ENCODE measurements around the gene PLLP.

The PLLP gene

DNA sequence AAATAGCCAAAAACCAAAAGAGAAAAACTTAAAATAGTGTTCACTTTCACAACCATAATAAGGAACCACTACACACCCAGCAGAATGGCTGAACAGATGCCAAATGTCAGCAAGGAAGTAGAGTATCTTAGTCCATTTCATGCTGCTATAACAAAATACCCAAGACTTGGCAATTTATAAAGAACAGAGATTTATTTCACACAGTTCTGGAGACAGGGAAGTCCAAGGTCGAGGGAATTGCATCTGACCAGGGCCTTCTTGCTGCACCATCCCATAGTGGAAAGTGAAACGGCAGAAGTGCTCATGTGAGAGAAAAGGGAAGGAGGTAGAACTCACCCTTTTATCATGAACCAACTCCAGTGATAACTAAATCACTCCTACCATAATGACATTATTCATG lies 40.3 kb upstream of the PLLP start:
- no peaks in the 10 kb centered on the region for H3K27me3 ChIP-seq (ENCODE audit: insufficient read depth, low read length, poor library complexity)
- no peak overlapping the region for H2AK5ac ChIP-seq (ENCODE audit: low read length)
- no peak overlapping the region for H3K4me2 ChIP-seq (ENCODE audit: low read length)
- H3K23ac ChIP-seq (ENCODE audit: low read length) = no peak overlapping the region
- H3K4me3 ChIP-seq (ENCODE audit: low read length) = no peak overlapping the region
- H3K36me3 ChIP-seq (ENCODE audit: control insufficient read depth, insufficient read depth, low read length) = no peaks in the 10 kb centered on the region
- no CpG with 5 or more reads among the region's 2 CpGs for whole genome bisulfite sequencing (ENCODE audit: extremely low coverage, insufficient coverage, low lambda C conversion rate)
- H2BK15ac ChIP-seq (replicated peaks; ENCODE audit: low read depth) = no peak overlapping the region
- H3K18ac ChIP-seq (ENCODE audit: low read length) = no peak overlapping the region
- H3K4ac ChIP-seq (ENCODE audit: low read depth, low read length) = no peak overlapping the region
- no peak for DNase-seq
- H4K8ac ChIP-seq (ENCODE audit: low read depth, low read length) = no peak overlapping the region
- H3K4me1 ChIP-seq (ENCODE audit: control insufficient read depth, low read depth, low read length) = no peaks in the 10 kb centered on the region
- no peak overlapping the region for H3K56ac ChIP-seq (ENCODE audit: low read length)
- no peaks in the 10 kb centered on the region for H3K79me1 ChIP-seq (ENCODE audit: low read length)
- H3K79me2 ChIP-seq (ENCODE audit: control insufficient read depth, insufficient read depth, low read length) = no peaks in the 10 kb centered on the region
- no peak overlapping the region for H2BK5ac ChIP-seq (ENCODE audit: low read length)
- H4K5ac ChIP-seq (ENCODE audit: low read length) = no peak overlapping the region
- no peak overlapping the region for H2BK120ac ChIP-seq (ENCODE audit: low read depth, low read length)
- no peak overlapping the region for H3K27ac ChIP-seq (ENCODE audit: low read depth, low read length)
- H3K9ac ChIP-seq (ENCODE audit: low read length) = no peak overlapping the region

DNA sequence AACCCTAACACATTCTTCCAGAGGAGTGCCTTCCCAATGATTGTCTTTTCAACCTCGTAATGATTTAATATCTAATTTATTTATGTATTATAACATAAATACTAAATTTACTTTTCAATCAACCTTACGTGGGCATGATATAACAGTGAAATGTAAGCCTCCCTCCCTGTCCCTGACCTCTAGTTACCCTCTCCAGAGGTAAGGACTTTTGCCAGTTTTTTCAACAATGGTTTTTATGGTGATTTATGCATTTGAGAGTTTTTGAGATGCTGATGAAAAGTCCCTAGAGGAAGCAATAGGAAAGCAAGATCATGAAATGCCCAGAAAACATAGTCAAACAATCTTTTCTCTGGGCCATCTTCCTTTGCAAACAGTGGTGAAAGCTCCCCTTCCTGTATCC lies 35.2 kb upstream of the PLLP start:
- no peak overlapping the region for H4K8ac ChIP-seq (ENCODE audit: low read depth, low read length)
- H3K9ac ChIP-seq (ENCODE audit: low read length) = no peak overlapping the region
- no peaks in the 10 kb centered on the region for H3K79me2 ChIP-seq (ENCODE audit: control insufficient read depth, insufficient read depth, low read length)
- no peaks in the 10 kb centered on the region for H3K36me3 ChIP-seq (ENCODE audit: control insufficient read depth, insufficient read depth, low read length)
- no peak overlapping the region for H3K23ac ChIP-seq (ENCODE audit: low read length)
- H2BK5ac ChIP-seq (ENCODE audit: low read length) = no peak overlapping the region
- no peak overlapping the region for H3K4me3 ChIP-seq (ENCODE audit: low read length)
- H3K4me2 ChIP-seq (ENCODE audit: low read length) = no peak overlapping the region
- peaks cover 2% of the 10 kb centered on the region for H3K4me1 ChIP-seq (ENCODE audit: control insufficient read depth, low read depth, low read length)
- no peak overlapping the region for H2BK15ac ChIP-seq (replicated peaks; ENCODE audit: low read depth)
- no peaks in the 10 kb centered on the region for H3K79me1 ChIP-seq (ENCODE audit: low read length)
- no peak overlapping the region for H3K27ac ChIP-seq (ENCODE audit: low read depth, low read length)
- no peak overlapping the region for H4K5ac ChIP-seq (ENCODE audit: low read length)
- H3K27me3 ChIP-seq (ENCODE audit: insufficient read depth, low read length, poor library complexity) = no peaks in the 10 kb centered on the region
- WGBS (ENCODE audit: extremely low coverage, insufficient coverage, low lambda C conversion rate) = no CpG with 5 or more reads among the region's 2 CpGs
- H3K56ac ChIP-seq (ENCODE audit: low read length) = no peak overlapping the region
- H3K18ac ChIP-seq (ENCODE audit: low read length) = no peak overlapping the region
- no peak overlapping the region for H3K4ac ChIP-seq (ENCODE audit: low read depth, low read length)
- no peak for DNase-seq
- no peak overlapping the region for H2BK120ac ChIP-seq (ENCODE audit: low read depth, low read length)
- no peak overlapping the region for H2AK5ac ChIP-seq (ENCODE audit: low read length)

- no peak overlapping the region for H2BK120ac ChIP-seq (ENCODE audit: low read depth, low read length)
- no peak overlapping the region for H4K8ac ChIP-seq (ENCODE audit: low read depth, low read length)
- H2AK5ac ChIP-seq (ENCODE audit: low read length) = no peak overlapping the region
- no peak overlapping the region for H2BK15ac ChIP-seq (replicated peaks; ENCODE audit: low read depth)
- no peak overlapping the region for H3K4me2 ChIP-seq (ENCODE audit: low read length)
- H3K79me2 ChIP-seq (ENCODE audit: control insufficient read depth, insufficient read depth, low read length) = no peaks in the 10 kb centered on the region
- H3K4me1 ChIP-seq (ENCODE audit: control insufficient read depth, low read depth, low read length) = peaks cover 2% of the 10 kb centered on the region
- no peak overlapping the region for H3K9ac ChIP-seq (ENCODE audit: low read length)
- no peak overlapping the region for H3K4me3 ChIP-seq (ENCODE audit: low read length)
- no peak overlapping the region for H3K18ac ChIP-seq (ENCODE audit: low read length)
- no peak overlapping the region for H3K27ac ChIP-seq (ENCODE audit: low read depth, low read length)
- no peaks in the 10 kb centered on the region for H3K27me3 ChIP-seq (ENCODE audit: insufficient read depth, low read length, poor library complexity)
- H4K5ac ChIP-seq (ENCODE audit: low read length) = no peak overlapping the region
- no peaks in the 10 kb centered on the region for H3K79me1 ChIP-seq (ENCODE audit: low read length)
- no peak overlapping the region for H2BK5ac ChIP-seq (ENCODE audit: low read length)
- WGBS (ENCODE audit: extremely low coverage, insufficient coverage, low lambda C conversion rate) = no CpG with 5 or more reads among the region's 13 CpGs
- peak overlapping the region; percentile 2 for H3K4ac ChIP-seq (ENCODE audit: low read depth, low read length)
- peak overlapping the region; percentile 47 for H3K56ac ChIP-seq (ENCODE audit: low read length)
- DNase-seq = peak; percentile 90
- H3K23ac ChIP-seq (ENCODE audit: low read length) = no peak overlapping the region
- H3K36me3 ChIP-seq (ENCODE audit: control insufficient read depth, insufficient read depth, low read length) = no peaks in the 10 kb centered on the region
These were observed 33.9 kb upstream of the PLLP start for GRCh38 chr16:57318240-57318970.

DNA sequence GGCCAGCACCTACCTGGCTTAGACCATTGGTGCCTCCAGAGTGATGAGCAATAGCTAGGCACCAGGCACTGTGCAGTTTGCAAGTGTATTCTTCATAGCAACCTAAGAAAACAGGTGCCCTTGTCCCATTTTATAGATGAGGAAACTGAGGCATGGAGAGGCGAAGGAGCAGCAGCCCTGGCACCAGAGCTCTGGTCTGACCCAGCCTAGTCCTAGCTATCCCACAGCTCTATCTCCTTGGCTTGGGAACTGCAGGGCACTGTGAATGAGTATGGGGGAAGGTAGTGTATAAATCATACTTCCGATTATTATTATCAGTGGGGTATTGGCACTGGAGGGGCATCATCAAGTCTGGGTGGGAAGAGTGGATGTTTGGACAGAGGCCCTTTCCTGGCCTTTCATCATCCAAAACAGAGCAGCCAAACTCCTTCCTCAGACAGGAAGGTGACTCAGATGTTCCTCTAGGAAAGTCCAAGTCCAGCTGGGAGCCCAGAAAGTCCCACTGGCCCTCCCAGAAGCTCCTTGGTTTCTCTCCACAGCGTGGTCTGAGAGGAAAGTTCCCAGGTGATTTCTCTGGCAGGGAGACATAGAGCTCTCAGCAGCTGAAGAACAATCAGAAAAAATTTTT lies 32.0 kb upstream of the PLLP start:
- H2BK120ac ChIP-seq (ENCODE audit: low read depth, low read length) = no peak overlapping the region
- H2BK15ac ChIP-seq (replicated peaks; ENCODE audit: low read depth) = no peak overlapping the region
- no peak overlapping the region for H2BK5ac ChIP-seq (ENCODE audit: low read length)
- H3K4me3 ChIP-seq (ENCODE audit: low read length) = no peak overlapping the region
- H3K4me2 ChIP-seq (ENCODE audit: low read length) = no peak overlapping the region
- H3K27ac ChIP-seq (ENCODE audit: low read depth, low read length) = no peak overlapping the region
- DNase-seq = peak; percentile 65
- H4K8ac ChIP-seq (ENCODE audit: low read depth, low read length) = no peak overlapping the region
- no peaks in the 10 kb centered on the region for H3K79me2 ChIP-seq (ENCODE audit: control insufficient read depth, insufficient read depth, low read length)
- no peak overlapping the region for H3K9ac ChIP-seq (ENCODE audit: low read length)
- H3K18ac ChIP-seq (ENCODE audit: low read length) = no peak overlapping the region
- no peak overlapping the region for H2AK5ac ChIP-seq (ENCODE audit: low read length)
- peaks cover 2% of the 10 kb centered on the region for H3K4me1 ChIP-seq (ENCODE audit: control insufficient read depth, low read depth, low read length)
- H3K4ac ChIP-seq (ENCODE audit: low read depth, low read length) = no peak overlapping the region
- no peak overlapping the region for H4K5ac ChIP-seq (ENCODE audit: low read length)
- H3K23ac ChIP-seq (ENCODE audit: low read length) = no peak overlapping the region
- no peak overlapping the region for H3K56ac ChIP-seq (ENCODE audit: low read length)
- H3K79me1 ChIP-seq (ENCODE audit: low read length) = no peaks in the 10 kb centered on the region
- no CpG with 5 or more reads among the region's 3 CpGs for WGBS (ENCODE audit: extremely low coverage, insufficient coverage, low lambda C conversion rate)
- H3K36me3 ChIP-seq (ENCODE audit: control insufficient read depth, insufficient read depth, low read length) = no peaks in the 10 kb centered on the region
- H3K27me3 ChIP-seq (ENCODE audit: insufficient read depth, low read length, poor library complexity) = no peaks in the 10 kb centered on the region

DNA sequence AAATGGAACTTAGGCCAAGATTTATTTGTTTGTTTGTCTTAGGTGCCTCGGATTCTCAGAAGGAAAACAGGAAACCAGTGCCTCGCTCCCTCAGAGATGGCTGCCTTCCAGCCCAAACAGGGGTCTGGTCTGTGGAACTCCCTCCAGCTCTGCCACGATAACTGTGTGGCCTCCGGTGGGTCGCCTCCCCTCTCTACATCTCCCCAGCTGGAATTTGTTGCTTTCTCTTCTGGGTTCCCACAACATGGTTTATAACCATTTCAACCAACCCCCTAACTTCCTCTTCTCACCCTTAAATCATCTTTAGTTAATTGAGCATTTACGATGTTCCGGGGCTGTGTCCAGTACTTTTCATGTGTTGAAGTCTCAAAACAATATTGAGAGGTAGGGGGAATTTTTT lies 30.9 kb upstream of the PLLP start:
- H2BK5ac ChIP-seq (ENCODE audit: low read length) = no peak overlapping the region

More for the DNA sequence above, 30.9 kb upstream of the PLLP start:
- no peaks in the 10 kb centered on the region for H3K79me1 ChIP-seq (ENCODE audit: low read length)
- H3K79me2 ChIP-seq (ENCODE audit: control insufficient read depth, insufficient read depth, low read length) = no peaks in the 10 kb centered on the region
- no peak overlapping the region for H2BK120ac ChIP-seq (ENCODE audit: low read depth, low read length)
- H4K8ac ChIP-seq (ENCODE audit: low read depth, low read length) = no peak overlapping the region
- H3K4ac ChIP-seq (ENCODE audit: low read depth, low read length) = no peak overlapping the region
- no CpG with 5 or more reads among the region's 7 CpGs for WGBS (ENCODE audit: extremely low coverage, insufficient coverage, low lambda C conversion rate)
- H3K27me3 ChIP-seq (ENCODE audit: insufficient read depth, low read length, poor library complexity) = no peaks in the 10 kb centered on the region
- H2AK5ac ChIP-seq (ENCODE audit: low read length) = no peak overlapping the region
- no peak overlapping the region for H3K9ac ChIP-seq (ENCODE audit: low read length)
- H3K18ac ChIP-seq (ENCODE audit: low read length) = no peak overlapping the region
- H3K4me2 ChIP-seq (ENCODE audit: low read length) = no peak overlapping the region
- no peak overlapping the region for H3K56ac ChIP-seq (ENCODE audit: low read length)
- H3K27ac ChIP-seq (ENCODE audit: low read depth, low read length) = no peak overlapping the region
- DNase-seq = no peak
- no peak overlapping the region for H2BK15ac ChIP-seq (replicated peaks; ENCODE audit: low read depth)
- peaks cover 2% of the 10 kb centered on the region for H3K4me1 ChIP-seq (ENCODE audit: control insufficient read depth, low read depth, low read length)
- no peak overlapping the region for H4K5ac ChIP-seq (ENCODE audit: low read length)
- H3K4me3 ChIP-seq (ENCODE audit: low read length) = no peak overlapping the region
- no peaks in the 10 kb centered on the region for H3K36me3 ChIP-seq (ENCODE audit: control insufficient read depth, insufficient read depth, low read length)
- H3K23ac ChIP-seq (ENCODE audit: low read length) = no peak overlapping the region

All from mesendoderm (in vitro differentiated cells).